HG03159 (cell line): Measurements from ENCODE around the gene ALG9.
A peak's percentile ranks its signal among the peaks of the same experiment; 100 is the strongest.
"Not testable (repeated sequence)": the region's sequence is repeated elsewhere in the genome, so short reads cannot be mapped to it uniquely, and the experiment has no call there.

Experiments used
- ATAC-seq: cut with Tn5 transposase; IDR thresholded peaks from one replicate; pipeline ENCODE4 v1.9.1; 2021; ENCODE audit warnings: mild to moderate bottlenecking, moderate library complexity; ENCODE audit not compliant: unreplicated experiment

ALG9 gene

GRCh38 chr11:111870886-111871692 is at the start of gene ALG9:
ALG9 (minus strand) TSS chr11:111871581; CDS start chr11:111871482, 99 bp downstream.
- ATAC-seq, result peak; percentile 91

- ATAC-seq, result no peak
These were observed 49.5 kb upstream of the ALG9 start for GRCh38 chr11:111920908-111921307.

DNA sequence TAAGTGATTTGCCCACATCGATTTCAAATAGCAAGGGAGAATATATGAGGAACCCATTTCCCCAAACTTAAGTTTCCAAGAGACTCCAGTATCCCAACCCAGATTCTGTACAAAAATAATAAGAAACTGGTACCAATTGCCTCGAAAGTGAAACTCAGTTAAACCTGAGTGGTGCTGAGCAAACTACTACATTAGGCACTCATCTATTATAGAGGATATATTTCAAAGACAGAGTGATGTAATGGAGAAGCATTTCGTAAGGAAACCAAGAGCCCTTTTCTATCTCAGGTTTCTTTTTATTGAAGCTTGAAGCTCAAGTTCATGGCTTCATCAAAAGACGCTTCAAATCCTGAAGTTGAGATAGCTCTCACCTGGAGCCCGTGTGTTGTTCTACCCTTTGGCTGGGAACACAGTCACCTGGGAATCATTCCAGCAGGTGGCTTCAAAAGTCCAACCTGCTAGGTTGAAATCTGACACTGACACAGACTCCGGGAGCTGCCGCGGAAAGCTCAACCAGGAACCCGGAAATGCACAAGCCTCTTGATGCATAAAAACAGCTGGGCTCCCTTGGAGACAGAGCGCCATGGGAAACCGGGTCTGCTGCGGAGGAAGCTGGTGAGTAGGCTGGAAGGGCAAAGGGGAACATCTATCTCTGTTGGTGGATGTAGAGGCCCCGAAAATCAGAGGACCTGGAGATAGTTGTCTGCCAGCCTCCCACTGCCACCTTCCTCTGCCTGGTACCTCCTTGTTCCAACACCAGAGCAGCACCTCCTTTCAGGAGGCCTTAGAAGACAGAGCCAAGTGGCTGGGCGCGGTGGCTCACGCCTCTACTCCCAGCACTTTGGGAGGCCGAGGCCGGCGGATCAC is 47.2 kb upstream of the ALG9 start, which contains the start of gene C11orf52:
Gene C11orf52 (plus strand): TSS at position 524 of the 867 bp plus-strand sequence. CDS start 60 bp downstream, at position 584.
- ATAC-seq, result no peak

- no peak for ATAC-seq
These were observed 46.4 kb upstream of the ALG9 start for GRCh38 chr11:111917788-111918187.

DNA sequence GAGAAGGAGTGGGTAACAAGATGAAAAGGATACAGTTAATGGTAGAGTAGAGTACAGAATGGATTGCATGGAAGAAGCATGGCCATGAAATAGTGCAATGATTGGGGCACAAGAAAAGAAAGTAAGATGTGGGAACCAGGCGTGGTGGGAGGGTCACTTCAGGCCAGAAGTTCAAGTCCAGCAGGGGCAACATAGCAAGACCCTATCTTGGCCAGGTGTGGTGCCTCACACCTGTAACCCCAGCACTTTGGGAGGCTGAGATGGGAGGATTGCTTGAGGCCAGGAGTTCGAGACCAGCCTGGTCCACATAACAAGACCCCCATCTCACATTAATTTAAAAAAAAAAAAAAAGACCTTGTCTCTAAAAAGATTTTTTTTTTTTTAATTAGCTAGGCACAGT is 45.9 kb upstream of the ALG9 start:
- ATAC-seq, result no peak

GRCh38 chr11:111916768-111917167 is 45.4 kb upstream of the ALG9 start:
- no peak for ATAC-seq

- no peak for ATAC-seq
These were observed 42.6 kb upstream of the ALG9 start for GRCh38 chr11:111913997-111914396.

GRCh38 chr11:111913031-111913861 is 41.9 kb upstream of the ALG9 start:
- no peak for ATAC-seq

DNA sequence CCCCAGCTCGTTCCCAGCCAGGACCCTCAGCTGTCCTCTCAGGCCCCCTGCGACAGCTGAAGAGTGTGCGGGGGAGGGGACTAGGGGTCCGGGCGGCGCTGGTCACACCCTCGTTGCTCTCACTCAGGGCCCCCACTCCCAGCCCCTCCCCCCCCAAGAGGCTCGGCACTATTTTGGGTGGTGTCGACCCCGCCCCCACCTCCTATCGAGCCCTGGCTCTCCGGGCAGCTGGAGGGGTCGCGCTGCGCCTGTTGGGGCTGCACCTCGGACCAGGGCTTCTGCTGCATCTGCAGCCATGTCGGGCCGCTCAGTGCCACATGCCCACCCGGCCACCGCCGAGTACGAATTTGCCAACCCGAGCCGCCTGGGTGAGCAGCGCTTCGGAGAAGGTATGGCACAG is 41.2 kb upstream of the ALG9 start, which contains the start of gene HSPB2:
Gene HSPB2 (plus strand): TSS at position 200 of the 400 bp plus-strand sequence. CDS start 96 bp downstream, at position 296.
- no peak for ATAC-seq

DNA sequence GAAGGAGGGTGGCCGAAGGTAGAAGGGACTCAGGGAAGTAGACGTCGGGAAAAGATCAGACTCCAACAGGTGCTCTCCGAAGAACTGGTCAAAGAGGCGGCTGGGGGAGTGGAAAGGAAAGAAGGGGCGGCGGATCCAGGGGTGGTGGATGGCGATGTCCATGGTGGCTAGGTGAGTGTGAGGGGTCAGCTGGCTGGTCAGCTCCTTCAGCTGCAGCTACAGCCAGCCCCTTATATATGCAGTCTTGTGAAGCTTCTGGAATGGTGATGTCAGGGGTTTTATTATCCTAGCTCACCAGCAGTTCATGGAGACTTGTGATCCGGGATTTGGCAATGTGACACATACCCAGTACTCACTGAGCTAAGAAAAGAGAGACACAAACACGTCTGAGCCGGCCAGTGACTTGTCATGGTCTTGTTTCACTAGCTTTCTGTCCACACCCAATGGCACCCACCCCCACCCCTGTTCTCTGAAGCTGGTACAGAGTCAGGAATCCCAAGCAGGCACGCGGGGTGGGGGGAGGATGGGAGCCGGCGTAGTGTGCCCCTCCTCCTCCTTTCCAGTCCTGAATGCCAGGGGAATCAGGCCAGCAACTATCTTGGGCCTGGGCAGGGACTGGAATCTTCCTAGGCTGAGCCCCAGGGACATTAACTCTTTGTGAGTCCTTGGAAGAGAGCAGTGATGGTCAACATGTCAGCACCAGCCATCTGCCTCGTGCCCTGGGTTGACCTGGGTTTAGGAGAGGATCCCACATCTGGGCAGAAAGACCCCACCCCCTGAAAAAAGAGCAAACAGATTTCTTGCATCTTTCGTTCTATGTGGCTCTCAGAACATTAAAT is 40.4 kb upstream of the ALG9 start, which contains the start of gene CRYAB:
Gene CRYAB (minus strand): TSS at position 208 of the 839 bp plus-strand sequence. CDS start 46 bp downstream, at position 162.
- ATAC-seq, result no peak

- no peak for ATAC-seq
These were observed 39.5 kb upstream of the ALG9 start for GRCh38 chr11:111910676-111911562.

DNA sequence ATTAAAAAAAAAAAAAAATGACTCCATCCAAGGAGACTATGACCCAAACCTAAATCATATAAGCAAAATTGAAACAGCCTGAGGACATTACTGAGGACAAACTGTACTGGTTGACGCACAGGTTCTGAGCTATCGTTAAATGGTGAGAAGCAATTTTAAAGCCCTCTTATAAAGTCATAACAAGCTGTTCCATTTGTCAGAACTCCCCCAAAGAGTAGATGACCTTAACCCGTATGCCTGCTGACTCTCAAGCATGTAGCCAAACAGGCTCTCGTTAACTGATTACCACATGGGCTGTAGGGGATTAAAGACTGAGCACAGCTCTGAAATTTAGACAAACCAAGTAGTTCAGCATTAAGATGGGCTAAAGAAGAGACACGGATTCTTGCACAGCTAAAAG is 38.0 kb upstream of the ALG9 start:
- ATAC-seq, result no peak

- ATAC-seq, result no peak
These were observed 37.4 kb upstream of the ALG9 start for GRCh38 chr11:111908639-111909305.

GRCh38 chr11:111906680-111907079 is 35.3 kb upstream of the ALG9 start:
- no peak for ATAC-seq

GRCh38 chr11:111905411-111905810 is 34.0 kb upstream of the ALG9 start:
- no peak for ATAC-seq

DNA sequence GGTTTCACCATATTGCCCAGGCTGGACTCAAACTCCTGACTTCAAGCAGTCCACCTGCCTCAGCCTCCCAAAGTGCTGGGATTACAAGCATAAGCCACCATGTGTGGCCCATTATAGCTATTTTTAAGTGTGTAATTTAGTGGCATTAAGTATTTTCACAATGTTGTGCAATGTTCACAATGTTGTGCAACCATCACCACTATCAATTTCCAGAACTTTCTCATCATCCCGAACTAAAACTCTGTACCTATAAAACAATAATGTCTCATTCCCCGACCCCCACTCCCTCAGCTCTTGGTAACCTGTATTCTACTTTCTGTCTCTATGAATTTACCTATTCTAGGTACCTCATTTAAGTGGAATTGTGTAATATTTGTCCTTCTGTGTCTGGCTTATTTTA is 15.5 kb upstream of the ALG9 start:
- no peak for ATAC-seq

- ATAC-seq, result no peak
These were observed 14.7 kb upstream of the ALG9 start for GRCh38 chr11:111886032-111886431.

GRCh38 chr11:111885053-111885452 is 13.7 kb upstream of the ALG9 start:
- not testable (repeated sequence) for ATAC-seq
